ENCODE data around the gene GPR137.
"Not testable (repeated sequence)": the region's sequence is repeated elsewhere in the genome, so short reads cannot be mapped to it uniquely, and the experiment has no call there.

Gene GPR137

DNA sequence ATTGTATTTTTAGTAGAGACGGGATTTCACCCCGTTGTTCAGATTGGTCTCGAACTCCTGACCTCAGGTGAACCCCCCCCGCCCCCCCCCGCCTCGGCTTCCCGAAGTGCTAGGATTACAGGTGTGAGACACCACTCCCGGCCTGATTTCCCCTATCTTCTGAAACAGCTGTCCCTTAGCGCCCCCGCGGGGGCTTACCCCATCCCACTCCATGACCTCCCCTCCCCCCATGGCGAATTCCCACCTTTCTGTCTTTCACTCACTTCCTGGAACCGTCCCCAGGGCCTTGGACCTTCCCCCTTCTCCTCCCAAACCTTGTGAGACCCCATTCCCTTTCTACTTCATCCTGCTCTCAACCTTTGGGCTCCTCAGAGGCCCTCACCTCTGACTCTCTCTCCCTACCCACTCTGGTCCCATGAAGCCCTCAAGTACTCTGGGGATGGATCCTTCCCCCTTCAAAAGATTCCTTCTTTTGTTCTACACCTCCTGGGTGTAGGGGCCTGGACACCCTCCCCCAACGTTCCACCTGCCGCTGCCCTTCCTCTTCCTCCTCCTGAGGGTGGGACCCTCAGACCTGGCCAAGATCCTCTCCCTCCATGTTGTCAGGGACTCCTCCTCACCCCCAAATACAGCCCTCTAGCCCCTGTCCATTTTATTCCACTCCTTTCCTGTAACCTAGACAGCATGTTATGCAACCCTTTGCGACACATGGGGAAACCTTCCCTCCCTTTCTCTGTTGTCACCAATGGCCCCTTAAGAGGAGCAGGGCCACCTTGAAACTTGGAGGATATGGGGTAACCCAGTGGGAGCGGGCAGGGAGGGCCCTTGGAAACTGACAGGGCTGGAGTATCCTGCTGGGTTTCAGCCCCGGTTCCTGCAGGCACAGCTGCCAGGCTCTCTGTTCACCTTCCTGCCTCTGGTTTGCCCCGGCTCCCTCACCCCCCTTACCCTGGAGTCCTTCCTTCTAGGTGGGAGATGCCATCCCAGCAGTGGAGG is 33.4 kb downstream of the GPR137 start:
- TF ChIP-seq, protein P1, sequence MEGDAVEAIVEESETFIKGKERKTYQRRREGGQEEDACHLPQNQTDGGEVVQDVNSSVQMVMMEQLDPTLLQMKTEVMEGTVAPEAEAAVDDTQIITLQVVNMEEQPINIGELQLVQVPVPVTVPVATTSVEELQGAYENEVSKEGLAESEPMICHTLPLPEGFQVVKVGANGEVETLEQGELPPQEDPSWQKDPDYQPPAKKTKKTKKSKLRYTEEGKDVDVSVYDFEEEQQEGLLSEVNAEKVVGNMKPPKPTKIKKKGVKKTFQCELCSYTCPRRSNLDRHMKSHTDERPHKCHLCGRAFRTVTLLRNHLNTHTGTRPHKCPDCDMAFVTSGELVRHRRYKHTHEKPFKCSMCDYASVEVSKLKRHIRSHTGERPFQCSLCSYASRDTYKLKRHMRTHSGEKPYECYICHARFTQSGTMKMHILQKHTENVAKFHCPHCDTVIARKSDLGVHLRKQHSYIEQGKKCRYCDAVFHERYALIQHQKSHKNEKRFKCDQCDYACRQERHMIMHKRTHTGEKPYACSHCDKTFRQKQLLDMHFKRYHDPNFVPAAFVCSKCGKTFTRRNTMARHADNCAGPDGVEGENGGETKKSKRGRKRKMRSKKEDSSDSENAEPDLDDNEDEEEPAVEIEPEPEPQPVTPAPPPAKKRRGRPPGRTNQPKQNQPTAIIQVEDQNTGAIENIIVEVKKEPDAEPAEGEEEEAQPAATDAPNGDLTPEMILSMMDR (IDR thresholded peaks at IDR 0.05), result no peak
- Mint-ChIP-seq H3K27me3 (ENCODE audit: low read depth, poor library complexity) (no peaks in the 10 kb centered on the region), H3K9me3 (no peaks in the 10 kb centered on the region), H3K27ac (peak overlapping the region; percentile 97), H3K4me1 (peaks cover 50% of the 10 kb centered on the region), H3K4me3 (peak overlapping the region; percentile 94), H3K36me3 (ENCODE audit: low read depth) (peaks cover 16% of the 10 kb centered on the region)
- no peak for DNase-seq

DNA sequence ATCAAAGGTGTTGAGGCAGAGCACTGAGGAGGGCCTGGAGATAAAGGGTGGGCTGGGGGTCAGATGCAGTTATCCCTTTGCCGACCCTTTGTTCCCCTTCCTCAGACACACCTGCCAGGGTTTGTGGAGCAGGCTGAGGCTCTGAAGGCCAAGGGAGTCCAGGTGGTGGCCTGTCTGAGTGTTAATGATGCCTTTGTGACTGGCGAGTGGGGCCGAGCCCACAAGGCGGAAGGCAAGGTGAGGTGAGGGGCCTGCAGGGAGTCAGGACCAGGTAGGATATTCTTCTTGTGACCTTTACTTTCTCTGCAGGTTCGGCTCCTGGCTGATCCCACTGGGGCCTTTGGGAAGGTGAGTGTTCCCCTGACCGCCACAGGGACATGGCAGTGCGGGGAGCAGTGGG is 34.9 kb downstream of the GPR137 start:
- no peak for DNase-seq
- TF ChIP-seq, protein P1 (IDR thresholded peaks at IDR 0.05), result no peak
- H3K4me1 Mint-ChIP-seq, result peaks cover 50% of the 10 kb centered on the region
- no peaks in the 10 kb centered on the region for H3K9me3 Mint-ChIP-seq
- H3K36me3 Mint-ChIP-seq (ENCODE audit: low read depth), result peaks cover 11% of the 10 kb centered on the region
- H3K4me3 Mint-ChIP-seq, result no peak overlapping the region
- peak overlapping the region; percentile 40 for H3K27ac Mint-ChIP-seq
- no peaks in the 10 kb centered on the region for H3K27me3 Mint-ChIP-seq (ENCODE audit: low read depth, poor library complexity)

DNA sequence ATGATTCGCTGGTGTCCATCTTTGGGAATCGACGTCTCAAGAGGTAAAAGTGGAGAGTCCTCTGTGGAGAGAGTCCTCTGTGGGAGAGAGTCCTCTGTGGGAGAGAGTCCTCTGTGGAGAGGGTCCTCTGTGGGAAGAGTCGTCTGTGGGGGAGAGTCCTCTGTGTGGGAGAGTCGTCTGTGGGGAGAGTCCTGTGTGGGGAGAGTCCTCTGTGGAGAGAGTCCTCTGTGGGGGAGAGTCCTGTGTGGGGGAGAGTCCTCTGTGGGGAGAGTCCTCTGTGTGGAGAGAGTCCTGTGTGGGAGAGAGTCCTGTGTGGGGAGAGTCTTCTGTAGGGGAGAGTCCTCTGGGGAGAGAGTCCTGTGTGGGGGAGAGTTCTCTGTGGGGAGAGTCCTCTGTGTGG is 35.4 kb downstream of the GPR137 start:
- Mint-ChIP-seq H3K4me3 (peak overlapping the region; percentile 6), H3K36me3 (ENCODE audit: low read depth) (peaks cover 11% of the 10 kb centered on the region), H3K4me1 (peaks cover 50% of the 10 kb centered on the region), H3K27me3 (ENCODE audit: low read depth, poor library complexity) (no peaks in the 10 kb centered on the region), H3K27ac (peak overlapping the region; percentile 40), H3K9me3 (no peaks in the 10 kb centered on the region)
- TF ChIP-seq, protein P1 (IDR thresholded peaks at IDR 0.05), result no peak
- DNase-seq, result no peak

DNA sequence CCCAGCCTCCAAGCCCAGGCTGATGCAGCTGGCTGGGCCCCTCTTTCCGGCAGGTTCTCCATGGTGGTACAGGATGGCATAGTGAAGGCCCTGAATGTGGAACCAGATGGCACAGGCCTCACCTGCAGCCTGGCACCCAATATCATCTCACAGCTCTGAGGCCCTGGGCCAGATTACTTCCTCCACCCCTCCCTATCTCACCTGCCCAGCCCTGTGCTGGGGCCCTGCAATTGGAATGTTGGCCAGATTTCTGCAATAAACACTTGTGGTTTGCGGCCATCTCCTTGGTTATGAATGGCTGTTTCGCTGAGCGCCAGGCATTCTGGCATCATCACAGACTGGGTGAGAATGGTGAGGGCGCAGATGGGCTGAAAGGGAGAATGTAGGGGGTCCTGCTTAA is 35.9 kb downstream of the GPR137 start:
- H3K36me3 Mint-ChIP-seq (ENCODE audit: low read depth), result peaks cover 11% of the 10 kb centered on the region
- H3K4me3 Mint-ChIP-seq, result no peak overlapping the region
- H3K27me3 Mint-ChIP-seq (ENCODE audit: low read depth, poor library complexity), result no peaks in the 10 kb centered on the region
- H3K9me3 Mint-ChIP-seq, result no peaks in the 10 kb centered on the region
- H3K27ac Mint-ChIP-seq, result no peak overlapping the region
- peaks cover 46% of the 10 kb centered on the region for H3K4me1 Mint-ChIP-seq
- DNase-seq, result no peak
- TF ChIP-seq, protein P1 (IDR thresholded peaks at IDR 0.05), result no peak

DNA sequence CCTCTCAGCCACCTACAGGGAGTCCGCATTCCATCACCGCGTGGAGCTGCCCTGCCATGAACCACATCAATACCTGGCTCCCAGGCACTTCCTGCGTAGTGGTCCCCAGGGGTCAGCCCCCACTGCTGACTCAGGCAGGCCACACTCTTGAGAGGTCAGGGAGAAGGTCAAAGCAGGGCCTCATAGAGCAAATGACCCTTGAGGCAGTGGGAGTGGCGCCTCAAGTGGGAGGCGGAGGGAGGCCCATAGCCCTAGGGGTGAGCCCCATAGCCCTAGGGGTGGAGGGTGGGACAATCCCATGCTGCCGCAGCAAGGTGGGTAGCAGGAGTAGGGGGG is 37.2 kb downstream of the GPR137 start:
- Mint-ChIP-seq H3K9me3 (no peaks in the 10 kb centered on the region), H3K4me3 (no peak overlapping the region), H3K27me3 (ENCODE audit: low read depth, poor library complexity) (peaks cover 1% of the 10 kb centered on the region), H3K27ac (no peak overlapping the region), H3K36me3 (ENCODE audit: low read depth) (peaks cover 11% of the 10 kb centered on the region), H3K4me1 (peaks cover 38% of the 10 kb centered on the region)
- DNase-seq, result no peak
- TF ChIP-seq, protein P1 (IDR thresholded peaks at IDR 0.05), result no peak

DNA sequence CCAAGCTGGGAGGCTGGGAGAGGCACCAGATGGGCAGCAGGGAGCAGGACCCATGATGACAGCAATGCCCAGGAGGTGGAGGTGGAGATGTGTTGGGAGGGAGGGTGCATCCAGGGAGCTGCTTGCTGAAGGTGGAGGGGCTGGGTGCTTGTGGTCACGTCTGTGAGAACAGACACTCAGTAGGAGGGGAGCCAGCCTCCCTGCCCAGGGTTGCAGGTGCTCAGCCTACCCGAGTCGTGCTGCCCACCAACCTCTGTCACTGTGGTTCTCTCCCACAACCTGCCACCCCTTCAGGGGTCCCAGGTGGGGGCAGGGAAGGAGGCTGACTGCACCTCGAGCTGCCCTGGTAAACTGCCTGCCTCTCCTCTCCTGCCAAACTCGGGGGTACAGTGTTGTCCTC is 37.7 kb downstream of the GPR137 start:
- no peak for DNase-seq
- Mint-ChIP-seq H3K4me1 (peaks cover 38% of the 10 kb centered on the region), H3K27ac (peak overlapping the region; percentile 74), H3K9me3 (no peaks in the 10 kb centered on the region), H3K27me3 (ENCODE audit: low read depth, poor library complexity) (peaks cover 3% of the 10 kb centered on the region), H3K4me3 (no peak overlapping the region), H3K36me3 (ENCODE audit: low read depth) (peaks cover 11% of the 10 kb centered on the region)
- TF ChIP-seq, protein P1 (IDR thresholded peaks at IDR 0.05), result no peak

DNA sequence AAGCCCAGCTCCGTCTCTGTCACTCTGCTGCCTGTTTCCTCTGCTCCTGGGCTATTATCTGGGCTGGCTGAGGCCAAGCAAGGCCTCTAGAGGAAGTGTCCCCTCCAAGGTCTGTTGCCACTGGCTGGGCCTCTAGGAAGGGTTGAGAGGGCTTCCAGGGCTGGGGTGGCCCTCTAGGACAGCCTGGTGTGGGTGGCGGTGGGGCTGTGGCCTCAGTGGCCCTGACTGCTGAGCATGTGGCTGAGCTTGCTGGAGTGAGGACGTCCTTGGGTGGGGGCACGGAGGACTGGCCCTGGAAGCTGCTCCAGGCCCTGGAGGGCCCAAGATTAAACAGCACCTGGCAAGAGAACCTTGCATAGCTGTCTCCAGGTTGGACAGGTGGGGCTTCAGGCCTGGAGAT is 38.3 kb downstream of the GPR137 start:
- not testable (repeated sequence) for H3K27ac Mint-ChIP-seq; H3K4me3 Mint-ChIP-seq; H3K27me3 Mint-ChIP-seq (ENCODE audit: low read depth, poor library complexity); DNase-seq; H3K9me3 Mint-ChIP-seq
- Mint-ChIP-seq H3K4me1 (peaks cover 37% of the 10 kb centered on the region), H3K36me3 (ENCODE audit: low read depth) (peaks cover 11% of the 10 kb centered on the region)
